GM21619 (cell line): ENCODE data around the gene GLI2.

Source experiments
- ATAC-seq: cut with Tn5 transposase; IDR thresholded peaks from one replicate; pipeline ENCODE4 v1.9.1; 2021; ENCODE audit not compliant: unreplicated experiment

Gene GLI2

GRCh38 chr2:120754067-120754960 is 18.6 kb downstream of the GLI2 start:
- ATAC-seq: no peak

GRCh38 chr2:120758181-120759144 is 22.8 kb downstream of the GLI2 start:
- ATAC-seq: no peak

- ATAC-seq: no peak
Observed at GRCh38 chr2:120759543-120760331, 24.1 kb downstream of the GLI2 start.

GRCh38 chr2:120760446-120761135 is 24.9 kb downstream of the GLI2 start:
- ATAC-seq: no peak

- ATAC-seq: no peak
Observed at GRCh38 chr2:120761164-120761861, 25.6 kb downstream of the GLI2 start.

GRCh38 chr2:120761911-120762310 is 26.2 kb downstream of the GLI2 start:
- no peak for ATAC-seq

- ATAC-seq: no peak
Observed at GRCh38 chr2:120762341-120763061, 26.8 kb downstream of the GLI2 start.

GRCh38 chr2:120763508-120763907 is 27.8 kb downstream of the GLI2 start:
- ATAC-seq: no peak

- ATAC-seq: no peak
Observed at GRCh38 chr2:120763931-120764330, 28.3 kb downstream of the GLI2 start.

GRCh38 chr2:120764492-120764891 is 28.8 kb downstream of the GLI2 start:
- no peak for ATAC-seq

GRCh38 chr2:120764991-120765677 is 29.5 kb downstream of the GLI2 start:
- ATAC-seq: no peak

- no peak for ATAC-seq
Observed at GRCh38 chr2:120765678-120766469, 30.2 kb downstream of the GLI2 start.

- ATAC-seq: no peak
Observed at GRCh38 chr2:120766470-120767351, 31.0 kb downstream of the GLI2 start.

- no peak for ATAC-seq
Observed at GRCh38 chr2:120767486-120768005, 31.9 kb downstream of the GLI2 start.

GRCh38 chr2:120768112-120769048 is 32.7 kb downstream of the GLI2 start:
- no peak for ATAC-seq
